Glutamatergic neuron (in vitro differentiated cells): ENCODE results near the gene STX18. TPM values are rescaled to one million over a fixed set of nuclear protein-coding genes. Genes with fewer than 3 reads are reported as not detected.
A peak's percentile ranks its signal among the peaks of the same experiment; 100 is the strongest.
"Not testable (repeated sequence)": the region's sequence is repeated elsewhere in the genome, so short reads cannot be mapped to it uniquely, and the experiment has no call there.

ENCODE experiments used
- DNase-seq: peaks from one replicate; pipeline ENCODE4 v3.0.0; 2022
- H3K27ac Mint-ChIP-seq: one replicate; pipeline ENCODE4 v1.8.0; 2020; ENCODE audit warnings: mild to moderate bottlenecking, mixed read lengths, inconsistent platforms; ENCODE audit not compliant: unreplicated experiment
- H3K27me3 Mint-ChIP-seq: one replicate; pipeline ENCODE4 v1.8.0; 2020; ENCODE audit warnings: mild to moderate bottlenecking, moderate library complexity, mixed read lengths, inconsistent platforms; ENCODE audit not compliant: unreplicated experiment
- H3K36me3 Mint-ChIP-seq: one replicate; pipeline ENCODE4 v1.8.0; 2020; ENCODE audit warnings: mild to moderate bottlenecking, mixed read lengths, inconsistent platforms; ENCODE audit not compliant: unreplicated experiment
- H3K4me1 Mint-ChIP-seq: one replicate; pipeline ENCODE4 v1.8.0; 2020; ENCODE audit warnings: mild to moderate bottlenecking, low read depth, mixed read lengths, inconsistent platforms; ENCODE audit not compliant: unreplicated experiment
- H3K4me3 Mint-ChIP-seq: one replicate; pipeline ENCODE4 v1.8.0; 2020; ENCODE audit warnings: mild to moderate bottlenecking, mixed read lengths, inconsistent platforms; ENCODE audit not compliant: unreplicated experiment
- H3K9me3 Mint-ChIP-seq: one replicate; pipeline ENCODE4 v1.8.0; 2020; ENCODE audit warnings: mild to moderate bottlenecking, moderate library complexity, mixed read lengths, inconsistent platforms; ENCODE audit not compliant: unreplicated experiment
- CTCF ChIP-seq: fragments of 200-600 bp; sonication (generic); IDR thresholded peaks from one replicate; pipeline ENCODE4 v1.5.0; 2021; ENCODE audit not compliant: partially characterized antibody, unreplicated experiment
- total RNA-seq: library from RNA; stranded (reverse); fragmentation: NEBNext Ultra II Directional; extraction: Animal tissue kit (Norgen Biotek cat#: 25700); gene quantifications from one replicate; pipeline ENCODE4 v1.2.1, GENCODE V29; 2021; ENCODE audit not compliant: unreplicated experiment

The STX18 gene
- total RNA-seq, 1 donor from 2014 or later = 26.3 TPM

GRCh38 chr4:4555916-4556315 lies 14.1 kb upstream of the STX18 start:
- no peak for TF ChIP-seq CTCF
- Mint-ChIP-seq H3K4me1 (no peaks in the 10 kb centered on the region), H3K27me3 (no peaks in the 10 kb centered on the region), H3K27ac (no peak overlapping the region), H3K4me3 (no peak overlapping the region), H3K36me3 (no peaks in the 10 kb centered on the region), H3K9me3 (peaks cover 1% of the 10 kb centered on the region)
- DNase-seq = no peak

- no peaks in the 10 kb centered on the region for H3K27me3 Mint-ChIP-seq
- no peak overlapping the region for H3K4me3 Mint-ChIP-seq
- H3K9me3 Mint-ChIP-seq = peaks cover 3% of the 10 kb centered on the region
- no peaks in the 10 kb centered on the region for H3K4me1 Mint-ChIP-seq
- TF ChIP-seq CTCF = no peak
- DNase-seq = no peak
- peak overlapping the region; percentile 13 for H3K27ac Mint-ChIP-seq
- H3K36me3 Mint-ChIP-seq = peaks cover 7% of the 10 kb centered on the region
Measured at GRCh38 chr4:4554234-4554633, 12.4 kb upstream of the STX18 start.

- H3K27ac Mint-ChIP-seq, H3K4me1 Mint-ChIP-seq, H3K4me3 Mint-ChIP-seq, H3K27me3 Mint-ChIP-seq, H3K9me3 Mint-ChIP-seq, DNase-seq: not testable (repeated sequence)
- H3K36me3 Mint-ChIP-seq = peaks cover 10% of the 10 kb centered on the region
Measured at GRCh38 chr4:4552042-4552441, 10.2 kb upstream of the STX18 start.

- H3K36me3 Mint-ChIP-seq = peaks cover 12% of the 10 kb centered on the region
- H3K4me3 Mint-ChIP-seq = not testable (repeated sequence)
Measured at GRCh38 chr4:4550161-4550560, 8.3 kb upstream of the STX18 start.

GRCh38 chr4:4549534-4549933 lies 7.7 kb upstream of the STX18 start:
- Mint-ChIP-seq H3K36me3 (peaks cover 12% of the 10 kb centered on the region), H3K9me3 (peaks cover 2% of the 10 kb centered on the region)

More at GRCh38 chr4:4550161-4550560, 8.3 kb upstream of the STX18 start:
- H3K9me3 Mint-ChIP-seq, H3K27me3 Mint-ChIP-seq, H3K4me1 Mint-ChIP-seq, DNase-seq, H3K27ac Mint-ChIP-seq: not testable (repeated sequence)

More at GRCh38 chr4:4549534-4549933, 7.7 kb upstream of the STX18 start:
- H3K4me1 Mint-ChIP-seq = no peaks in the 10 kb centered on the region
- no peak overlapping the region for H3K4me3 Mint-ChIP-seq
- DNase-seq = no peak
- no peak for TF ChIP-seq CTCF
- H3K27me3 Mint-ChIP-seq = no peaks in the 10 kb centered on the region
- no peak overlapping the region for H3K27ac Mint-ChIP-seq
